ENCODE measurements around the gene RANBP17. TPM values are rescaled to one million over a fixed set of nuclear protein-coding genes. Genes with fewer than 3 reads are reported as not detected.

Gene RANBP17
- total RNA-seq, 1 experiment from 2014 or later = 10.1 TPM

DNA sequence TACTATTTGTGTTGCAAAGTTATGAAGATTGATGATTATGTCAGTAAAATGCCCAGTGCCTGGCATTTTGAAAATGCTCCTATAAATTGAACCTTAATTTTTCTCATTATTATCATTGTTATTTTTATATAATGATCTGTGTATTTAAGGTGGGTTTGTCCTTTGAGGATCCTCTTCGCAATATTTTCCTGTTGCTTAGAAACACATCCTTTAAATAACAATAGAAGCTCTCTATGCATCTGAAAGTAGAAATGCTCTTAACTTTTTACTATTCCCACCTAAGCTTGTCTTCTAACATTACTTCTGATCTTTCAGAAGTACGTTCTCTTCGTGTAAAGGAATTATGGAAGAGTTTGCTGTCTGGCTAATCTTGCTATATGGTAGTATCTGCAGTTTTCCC, 232.5 kb downstream of the RANBP17 start:
- no peaks in the 10 kb centered on the region for H3K27me3 ChIP-seq
- no peaks in the 10 kb centered on the region; the same call in 1 of the 2 replicates for H3K9me3 ChIP-seq
- H3K4me3 ChIP-seq = no peak overlapping the region
- no peaks in the 10 kb centered on the region for H3K36me3 ChIP-seq
- no peak for DNase-seq

DNA sequence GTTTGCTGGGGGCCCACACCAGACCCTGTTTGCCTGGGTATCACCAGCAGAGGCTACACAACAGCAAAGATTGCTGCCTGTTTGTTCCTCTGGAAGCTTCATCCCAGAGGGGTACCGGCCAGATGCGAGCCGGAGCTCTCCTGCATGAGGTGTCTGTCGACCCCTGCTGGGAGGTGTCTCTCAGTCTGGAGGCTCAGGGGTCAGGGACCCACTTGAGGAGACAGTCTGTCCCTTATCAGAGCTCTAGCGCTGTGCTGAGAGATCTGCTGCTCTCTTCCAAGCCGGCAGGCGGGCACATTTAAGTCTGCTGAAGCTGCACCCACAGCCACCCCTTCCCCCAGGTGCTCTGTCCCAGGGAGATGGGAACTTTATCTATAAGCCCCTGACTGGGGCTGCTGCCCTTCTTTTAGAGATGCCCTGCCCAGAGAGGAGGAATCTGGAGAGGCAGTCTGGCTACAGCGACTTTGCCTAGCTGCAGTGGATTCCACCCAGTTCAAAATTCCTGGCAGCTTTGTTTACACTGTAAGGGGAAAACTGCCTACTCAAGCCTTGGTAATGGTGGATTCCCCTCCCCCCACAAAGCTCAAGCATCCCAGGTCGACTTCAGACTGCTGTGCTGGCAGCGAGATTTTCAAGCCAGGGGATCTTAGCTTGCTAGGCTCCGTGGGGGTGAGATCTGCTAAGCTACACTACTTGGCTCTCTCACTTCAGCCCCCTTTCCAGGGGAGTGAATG, 241.2 kb downstream of the RANBP17 start:
- H3K27me3 ChIP-seq = no peaks in the 10 kb centered on the region
- H3K4me3 ChIP-seq = no peak overlapping the region
- peaks cover 2% of the 10 kb centered on the region; the same call in 1 of the 2 replicates for H3K9me3 ChIP-seq
- DNase-seq = no peak
- H3K36me3 ChIP-seq = no peaks in the 10 kb centered on the region

DNA sequence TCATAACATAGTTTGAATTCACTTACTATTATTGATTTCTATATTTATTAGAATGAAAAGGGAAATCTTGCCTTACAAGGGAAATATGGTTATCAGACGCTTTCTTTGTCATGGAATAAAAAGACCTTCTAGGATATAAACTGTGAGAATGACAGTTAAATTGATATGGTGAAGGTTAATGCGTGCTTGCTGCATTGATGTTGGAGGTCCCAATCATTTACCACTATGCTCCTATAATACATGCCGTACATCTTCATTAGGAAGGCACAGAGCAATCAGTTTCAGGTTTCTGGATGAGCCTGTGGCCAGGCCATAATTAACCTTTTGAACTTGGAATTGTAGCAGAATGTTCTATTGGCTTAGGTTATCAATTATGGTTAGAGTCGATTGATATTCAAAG, 245.9 kb downstream of the RANBP17 start:
- H3K4me3 ChIP-seq = no peak overlapping the region
- DNase-seq = no peak
- peaks cover 2% of the 10 kb centered on the region; the same call in 1 of the 2 replicates for H3K9me3 ChIP-seq
- no peaks in the 10 kb centered on the region for H3K27me3 ChIP-seq
- H3K36me3 ChIP-seq = no peaks in the 10 kb centered on the region

DNA sequence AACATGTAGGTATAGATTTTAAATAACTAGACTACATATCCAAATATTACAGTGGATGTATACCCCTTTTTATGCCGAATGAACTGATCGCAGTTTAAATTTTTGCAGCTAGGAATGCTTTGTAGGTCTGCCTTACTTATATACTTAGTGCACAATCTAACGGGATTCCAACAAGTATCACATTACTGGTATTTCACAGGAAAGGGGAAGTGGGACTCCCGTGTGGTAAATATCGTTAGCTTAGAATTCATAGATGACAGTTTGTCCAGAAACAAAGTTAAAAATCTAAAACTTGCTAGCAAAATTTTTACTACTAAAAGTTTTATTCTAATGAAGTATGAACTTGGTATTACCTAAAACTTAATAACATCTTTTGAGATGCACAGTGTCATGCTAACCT, 253.7 kb downstream of the RANBP17 start:
- Histone ChIP-seq H3K27me3 (no peaks in the 10 kb centered on the region), H3K36me3 (no peaks in the 10 kb centered on the region), H3K9me3 (peaks cover 6% of the 10 kb centered on the region; the same call in 1 of the 2 replicates), H3K4me3 (no peak overlapping the region)
- DNase-seq = no peak

DNA sequence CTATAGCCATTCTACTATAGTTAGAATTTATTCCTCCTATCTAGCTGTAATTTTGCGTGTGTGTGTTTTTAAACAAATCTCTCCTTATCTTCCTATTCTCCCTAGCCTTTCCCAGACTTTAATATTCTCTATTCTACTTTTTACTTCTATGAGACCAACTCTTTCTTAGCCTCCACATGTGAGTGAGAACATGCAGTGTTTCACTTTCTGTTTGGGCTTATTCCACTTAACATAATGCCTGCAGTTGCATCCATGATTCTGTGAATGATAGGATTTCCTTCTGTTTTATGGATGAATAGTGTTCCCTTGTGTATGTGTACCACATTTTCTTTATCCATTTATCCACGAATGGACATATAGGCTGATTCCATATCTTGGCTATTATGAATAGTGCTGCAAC, 254.9 kb downstream of the RANBP17 start:
- Histone ChIP-seq H3K27me3 (no peaks in the 10 kb centered on the region), H3K9me3 (peaks cover 6% of the 10 kb centered on the region; the same call in 1 of the 2 replicates), H3K4me3 (no peak overlapping the region), H3K36me3 (no peaks in the 10 kb centered on the region)
- no peak for DNase-seq

DNA sequence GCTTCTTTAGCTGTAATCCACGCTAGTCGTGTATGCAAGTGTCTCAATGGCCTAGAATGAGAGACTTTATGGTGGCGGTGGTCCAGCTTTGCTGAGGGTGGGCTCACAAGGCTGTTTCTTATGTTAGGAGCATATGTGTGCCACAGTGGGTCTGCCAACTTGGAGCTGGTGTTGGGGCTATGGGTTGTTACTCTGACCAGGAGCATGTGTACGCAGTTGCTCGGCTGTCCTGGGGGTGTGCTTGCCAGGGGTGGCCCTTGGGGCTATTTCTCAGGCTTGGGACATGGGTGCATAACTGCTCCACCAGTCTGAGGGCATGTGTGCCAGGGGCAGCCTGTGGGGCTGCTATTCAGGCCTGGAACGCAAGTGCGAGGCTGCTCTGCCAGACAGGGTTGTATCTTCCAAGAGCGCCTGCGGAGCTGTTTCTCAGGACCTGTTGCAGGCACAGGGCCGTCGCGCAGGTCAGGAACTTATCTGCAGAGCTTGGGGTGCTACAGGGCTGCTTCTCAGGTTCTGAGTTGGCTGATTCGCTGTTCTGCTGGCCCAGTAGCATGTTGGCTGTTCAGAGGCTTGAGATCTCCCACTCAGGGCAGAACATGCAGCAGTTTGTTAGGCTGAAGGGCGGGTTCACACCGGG, 259.3 kb downstream of the RANBP17 start:
- Histone ChIP-seq H3K36me3 (no peaks in the 10 kb centered on the region), H3K4me3 (no peak overlapping the region)

DNA sequence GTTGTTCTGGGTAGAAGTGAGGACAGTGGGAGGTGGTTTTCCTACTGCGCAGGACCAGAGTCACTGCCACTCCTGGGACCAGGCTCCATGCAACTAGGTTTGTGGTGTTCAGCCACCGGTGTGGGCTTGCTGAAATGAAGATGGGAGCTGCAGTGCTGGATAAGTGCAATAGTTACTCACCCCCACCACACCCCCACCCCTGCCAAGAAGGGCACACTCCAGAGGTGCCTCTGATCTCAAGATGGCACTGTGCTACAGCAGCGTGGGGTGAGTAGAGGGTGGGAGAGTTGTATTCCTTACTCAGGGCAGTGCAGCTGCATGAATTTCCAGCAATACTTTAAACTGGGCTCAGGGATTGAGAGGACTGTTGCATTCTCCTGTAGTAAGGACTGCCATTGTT, 259.8 kb downstream of the RANBP17 start:
- peaks cover 12% of the 10 kb centered on the region for H3K9me3 ChIP-seq
- H3K36me3 ChIP-seq = no peaks in the 10 kb centered on the region
- no peak overlapping the region for H3K4me3 ChIP-seq
- DNase-seq = no peak
- H3K27me3 ChIP-seq = no peaks in the 10 kb centered on the region

More for the DNA sequence above, 259.3 kb downstream of the RANBP17 start:
- DNase-seq = no peak
- H3K27me3 ChIP-seq = no peaks in the 10 kb centered on the region
- peaks cover 9% of the 10 kb centered on the region for H3K9me3 ChIP-seq

GRCh38 chr5:171122372-171122771, 260.6 kb downstream of the RANBP17 start:
- H3K36me3 ChIP-seq = no peaks in the 10 kb centered on the region
- H3K27me3 ChIP-seq = no peaks in the 10 kb centered on the region
- no peak for DNase-seq
- no peak overlapping the region for H3K4me3 ChIP-seq
- peaks cover 12% of the 10 kb centered on the region for H3K9me3 ChIP-seq

GRCh38 chr5:171123417-171123816, 261.6 kb downstream of the RANBP17 start:
- DNase-seq = no peak
- no peak overlapping the region for H3K4me3 ChIP-seq
- no peaks in the 10 kb centered on the region for H3K36me3 ChIP-seq
- peaks cover 10% of the 10 kb centered on the region for H3K9me3 ChIP-seq
- H3K27me3 ChIP-seq = no peaks in the 10 kb centered on the region

DNA sequence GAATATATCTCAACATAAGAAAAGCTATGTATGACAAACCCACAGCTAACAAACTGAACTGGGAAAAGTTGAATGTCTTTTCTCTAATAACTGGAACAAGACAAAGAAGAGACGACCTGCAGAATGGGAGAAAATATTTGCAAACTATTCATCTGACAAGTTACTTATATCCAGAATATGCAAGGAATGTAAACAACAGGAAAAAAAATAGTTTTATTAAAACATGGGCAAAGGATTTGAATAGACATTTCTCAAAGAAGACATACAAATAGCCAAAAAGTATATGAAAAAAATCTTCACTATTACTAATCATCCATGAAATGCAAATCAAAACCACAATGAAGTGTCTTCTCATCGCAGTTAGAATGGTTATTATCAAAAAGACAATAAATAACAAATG, 265.5 kb downstream of the RANBP17 start:
- Histone ChIP-seq H3K9me3 (peaks cover 7% of the 10 kb centered on the region), H3K27me3 (no peaks in the 10 kb centered on the region), H3K36me3 (no peaks in the 10 kb centered on the region), H3K4me3 (no peak overlapping the region)
- no peak for DNase-seq

DNA sequence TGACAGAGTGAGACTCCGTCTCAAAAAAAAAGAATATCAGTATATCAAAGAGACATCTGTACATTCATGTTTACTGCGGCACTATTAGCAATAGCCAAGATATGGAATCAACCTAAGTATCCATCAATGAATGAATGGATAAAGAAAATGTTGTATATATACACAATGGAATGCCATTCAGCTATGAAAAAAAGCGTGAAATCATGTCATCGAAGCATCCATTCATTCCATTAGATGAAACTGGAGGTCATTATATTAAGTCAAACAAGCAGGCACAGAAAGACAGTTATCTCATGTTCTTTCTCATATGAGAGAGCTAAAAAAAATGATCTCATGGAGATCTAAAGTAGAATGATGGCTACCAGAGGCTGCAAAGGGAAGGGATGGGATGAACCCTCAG, 266.3 kb downstream of the RANBP17 start:
- no peak for DNase-seq
- Histone ChIP-seq H3K36me3 (no peaks in the 10 kb centered on the region), H3K27me3 (no peaks in the 10 kb centered on the region), H3K9me3 (peaks cover 7% of the 10 kb centered on the region), H3K4me3 (no peak overlapping the region)

DNA sequence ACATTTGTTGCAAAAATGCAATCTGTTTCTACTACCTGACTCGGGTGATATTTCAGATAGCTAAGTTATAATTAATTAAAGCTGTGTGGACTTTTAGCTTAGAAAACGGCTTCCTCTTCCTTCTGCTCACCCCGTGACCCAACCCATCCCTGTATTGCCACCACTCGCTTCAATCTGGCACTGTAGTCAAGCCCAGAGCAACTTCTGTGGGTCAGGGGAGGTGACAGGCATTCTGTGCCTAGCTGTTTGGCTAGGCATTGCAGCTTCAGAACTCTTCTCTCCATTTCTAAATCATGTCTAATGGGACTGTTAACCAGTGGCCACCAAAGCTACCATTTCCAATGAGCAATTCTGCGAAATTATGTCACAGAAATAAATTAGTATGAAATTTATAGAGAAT, 267.5 kb downstream of the RANBP17 start:
- Histone ChIP-seq H3K36me3 (no peaks in the 10 kb centered on the region), H3K9me3 (peaks cover 7% of the 10 kb centered on the region), H3K27me3 (no peaks in the 10 kb centered on the region), H3K4me3 (no peak overlapping the region)
- DNase-seq = no peak

- no peak for DNase-seq
- Histone ChIP-seq H3K9me3 (no peaks in the 10 kb centered on the region; the same call in none of the 2 replicates), H3K4me3 (no peak overlapping the region), H3K27me3 (no peaks in the 10 kb centered on the region), H3K36me3 (no peaks in the 10 kb centered on the region)
Observed at GRCh38 chr5:171131497-171131896, 269.7 kb downstream of the RANBP17 start.

- H3K4me3 ChIP-seq = no peak overlapping the region
- H3K9me3 ChIP-seq = no peaks in the 10 kb centered on the region
- no peaks in the 10 kb centered on the region for H3K27me3 ChIP-seq
- H3K36me3 ChIP-seq = no peaks in the 10 kb centered on the region
- peak; percentile 27 for DNase-seq
Observed at GRCh38 chr5:171137768-171138525, 276.1 kb downstream of the RANBP17 start.

DNA sequence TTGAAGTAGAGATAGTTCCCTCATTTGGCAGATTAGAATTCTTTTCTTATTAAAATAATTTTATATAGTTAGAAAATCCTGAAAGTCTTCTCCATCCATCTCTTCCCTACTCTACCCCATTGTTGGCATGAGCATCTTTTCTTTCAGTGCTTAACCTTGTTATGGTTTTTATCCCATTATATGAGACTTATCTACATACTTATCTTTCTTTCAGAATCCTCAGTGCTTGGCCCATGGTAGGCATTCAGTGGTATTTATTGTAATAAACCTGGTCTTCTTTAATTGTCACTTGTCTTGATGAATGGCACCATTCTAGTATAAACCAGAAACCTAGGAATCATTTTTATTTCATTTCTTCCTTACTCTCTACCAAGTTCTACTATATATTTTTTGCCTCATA, 277.4 kb downstream of the RANBP17 start:
- Histone ChIP-seq H3K36me3 (no peaks in the 10 kb centered on the region), H3K27me3 (no peaks in the 10 kb centered on the region), H3K9me3 (no peaks in the 10 kb centered on the region), H3K4me3 (no peak overlapping the region)
- no peak for DNase-seq

DNA sequence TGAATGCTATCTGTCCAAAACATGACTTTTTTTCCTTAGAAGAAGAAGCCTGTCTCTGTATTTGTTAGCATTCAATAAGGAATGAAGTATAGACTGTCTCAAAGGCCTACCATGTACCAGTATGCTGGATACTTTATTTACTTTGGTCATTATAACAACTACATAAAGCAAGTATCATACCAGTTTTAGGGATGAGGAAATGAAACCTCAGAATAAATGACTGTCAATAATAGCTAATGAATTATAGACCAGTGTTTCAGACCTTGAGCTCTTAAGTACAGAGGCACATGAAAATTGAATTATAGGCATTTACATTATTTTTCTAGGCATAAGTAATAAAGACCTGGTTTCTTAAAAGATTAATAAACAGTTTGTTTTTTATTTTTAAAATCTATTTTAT, 280.8 kb downstream of the RANBP17 start:
- DNase-seq = no peak
- Histone ChIP-seq H3K27me3 (no peaks in the 10 kb centered on the region), H3K36me3 (no peaks in the 10 kb centered on the region), H3K9me3 (no peaks in the 10 kb centered on the region), H3K4me3 (no peak overlapping the region)

- no peak for DNase-seq
- no peaks in the 10 kb centered on the region for H3K9me3 ChIP-seq
- no peak overlapping the region for H3K4me3 ChIP-seq
- H3K27me3 ChIP-seq = no peaks in the 10 kb centered on the region
- H3K36me3 ChIP-seq = no peaks in the 10 kb centered on the region
Observed at GRCh38 chr5:171143171-171143570, 281.4 kb downstream of the RANBP17 start.

Data from MG63 (cell line).